ENCODE data around the gene C2CD2. TPM values are rescaled to one million over a fixed set of nuclear protein-coding genes. Genes with fewer than 3 reads are reported as not detected.

The C2CD2 gene
- total RNA-seq, 1 donor from 2014 or later: 31.1 TPM

DNA sequence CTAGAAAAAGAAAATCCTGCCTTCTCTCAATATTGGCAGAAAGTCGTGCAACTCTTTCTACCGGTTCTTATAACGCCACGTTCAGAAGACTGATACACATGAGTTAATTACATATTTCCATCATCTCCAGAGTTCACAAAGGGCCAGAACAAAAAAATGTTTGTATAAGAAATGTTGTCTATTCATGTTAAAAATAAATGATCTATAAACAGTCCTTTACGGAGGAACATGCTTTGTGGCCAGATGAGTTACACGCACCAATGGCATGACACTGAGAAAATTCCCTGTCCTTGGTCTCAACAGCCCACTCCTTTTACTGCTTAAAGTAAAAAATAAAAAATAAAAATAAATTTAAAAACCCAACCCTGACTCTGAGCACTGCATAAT, 29.5 kb downstream of the C2CD2 start:
- no peaks in the 10 kb centered on the region for H3K9me3 Mint-ChIP-seq
- H3K4me1 Mint-ChIP-seq: peaks cover 33% of the 10 kb centered on the region
- no peak for DNase-seq (ENCODE audit: low spot score in 2 of 2, unreplicated experiment in 2 of 2)
- no peaks in the 10 kb centered on the region for H3K36me3 Mint-ChIP-seq
- H3K27ac Mint-ChIP-seq: peak overlapping the region; percentile 68
- no peak for TF ChIP-seq CTCF (IDR thresholded peaks at IDR 0.05; ENCODE audit: unreplicated experiment)
- H3K4me3 Mint-ChIP-seq: no peak overlapping the region
- H3K27me3 Mint-ChIP-seq (ENCODE audit: low read depth): no peaks in the 10 kb centered on the region

- Mint-ChIP-seq H3K4me3 (no peak overlapping the region), H3K36me3 (no peaks in the 10 kb centered on the region)
Measured at GRCh38 chr21:41923631-41924367, 30.0 kb downstream of the C2CD2 start.

DNA sequence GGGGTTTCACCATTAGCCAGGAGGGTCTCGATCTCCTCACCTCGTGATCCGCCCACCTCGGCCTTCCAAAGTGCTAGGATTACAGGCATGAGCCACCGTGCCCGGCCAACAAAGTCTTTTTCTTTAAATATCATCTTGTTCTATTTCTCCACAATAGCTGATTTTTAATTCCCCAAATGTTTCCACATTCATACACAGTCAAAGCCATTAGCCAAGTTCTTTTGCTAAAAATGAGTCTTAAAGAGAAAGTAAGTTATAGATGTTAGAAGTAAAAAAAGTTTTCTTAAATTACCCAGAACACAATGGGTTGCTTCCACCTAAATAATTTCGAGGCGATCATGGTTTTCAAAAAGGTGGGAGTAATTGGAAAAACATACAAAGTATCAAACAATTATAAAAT, 30.6 kb downstream of the C2CD2 start:
- no peak for DNase-seq (ENCODE audit: low spot score in 2 of 2, unreplicated experiment in 2 of 2)
- peaks cover 33% of the 10 kb centered on the region for H3K4me1 Mint-ChIP-seq
- no peak overlapping the region for H3K4me3 Mint-ChIP-seq
- no peaks in the 10 kb centered on the region for H3K9me3 Mint-ChIP-seq
- no peaks in the 10 kb centered on the region for H3K36me3 Mint-ChIP-seq
- H3K27me3 Mint-ChIP-seq (ENCODE audit: low read depth): no peaks in the 10 kb centered on the region
- H3K27ac Mint-ChIP-seq: peak overlapping the region; percentile 74
- no peak for TF ChIP-seq CTCF (IDR thresholded peaks at IDR 0.05; ENCODE audit: unreplicated experiment)

More at GRCh38 chr21:41923631-41924367, 30.0 kb downstream of the C2CD2 start:
- no peak for DNase-seq (ENCODE audit: low spot score in 2 of 2, unreplicated experiment in 2 of 2)
- Mint-ChIP-seq H3K27ac (peak overlapping the region; percentile 74), H3K4me1 (peaks cover 33% of the 10 kb centered on the region), H3K9me3 (no peaks in the 10 kb centered on the region), H3K27me3 (ENCODE audit: low read depth) (no peaks in the 10 kb centered on the region)
- no peak for TF ChIP-seq CTCF (IDR thresholded peaks at IDR 0.05; ENCODE audit: unreplicated experiment)

DNA sequence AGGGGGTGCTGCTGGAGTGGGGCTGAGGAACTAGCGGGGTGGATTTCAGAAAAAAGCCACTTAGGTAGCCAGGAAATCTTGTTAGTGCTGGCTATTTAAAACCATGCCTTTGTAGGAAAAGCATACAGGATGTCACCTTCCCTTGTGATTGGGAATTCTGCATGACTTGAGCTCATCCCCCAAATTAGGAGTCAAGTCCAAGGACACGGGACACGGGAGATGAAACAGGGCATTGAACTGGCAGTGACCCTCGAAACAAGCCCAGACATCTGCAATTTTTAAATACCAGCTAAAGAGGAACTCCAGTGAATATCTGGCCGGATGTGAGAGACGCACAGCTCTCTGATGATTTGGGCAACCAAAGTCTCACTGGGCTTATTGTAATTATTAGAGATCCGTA, 32.8 kb downstream of the C2CD2 start:
- H3K9me3 Mint-ChIP-seq: no peaks in the 10 kb centered on the region
- H3K27ac Mint-ChIP-seq: no peak overlapping the region
- no peak for TF ChIP-seq CTCF (IDR thresholded peaks at IDR 0.05; ENCODE audit: unreplicated experiment)
- H3K4me3 Mint-ChIP-seq: no peak overlapping the region
- peaks cover 12% of the 10 kb centered on the region for H3K36me3 Mint-ChIP-seq
- H3K4me1 Mint-ChIP-seq: peaks cover 24% of the 10 kb centered on the region
- no peaks in the 10 kb centered on the region for H3K27me3 Mint-ChIP-seq (ENCODE audit: low read depth)
- no peak for DNase-seq (ENCODE audit: low spot score in 2 of 2, unreplicated experiment in 2 of 2)

GRCh38 chr21:41920476-41920875, 33.3 kb downstream of the C2CD2 start:
- H3K4me1 Mint-ChIP-seq: peaks cover 19% of the 10 kb centered on the region
- no peak overlapping the region for H3K4me3 Mint-ChIP-seq
- H3K27me3 Mint-ChIP-seq (ENCODE audit: low read depth): no peaks in the 10 kb centered on the region
- H3K27ac Mint-ChIP-seq: no peak overlapping the region
- DNase-seq (ENCODE audit: low spot score in 2 of 2, unreplicated experiment in 2 of 2): no peak
- H3K9me3 Mint-ChIP-seq: no peaks in the 10 kb centered on the region
- H3K36me3 Mint-ChIP-seq: peaks cover 17% of the 10 kb centered on the region
- no peak for TF ChIP-seq CTCF (IDR thresholded peaks at IDR 0.05; ENCODE audit: unreplicated experiment)

All from mesothelial cell of epicardium (in vitro differentiated cells).